GM23338 (cell line): ENCODE measurements around the gene ZNFX1. TPM values are rescaled to one million over a fixed set of nuclear protein-coding genes. Genes with fewer than 3 reads are reported as not detected.

Experiments
- ATAC-seq: fragments of 200-7000 bp; cut with Tn5 transposase; 3 replicates; pipeline ENCODE4 v1.9.1; 2020
- DNase-seq: peaks from one replicate; pipeline ENCODE4 v3.0.0-alpha.2; 2015; ENCODE audit warnings: low spot score
- H2AFZ ChIP-seq: fragments of 200-600 bp; sonication (generic); 2 replicates; pipeline ENCODE4 v1.8.0; 2016; ENCODE audit warnings: antibody characterized with exemption, mild to moderate bottlenecking, moderate library complexity
- H3F3A ChIP-seq: fragments of 200-600 bp; sonication (generic); replicated peaks from 2 replicates; pipeline ENCODE4 v1.8.0; 2017; ENCODE audit warnings: antibody characterized with exemption, mixed run types, low read depth
- H3K27ac ChIP-seq: fragments of 200-600 bp; sonication (generic); 2 replicates; pipeline ENCODE4 v1.6.1; 2016; ENCODE audit warnings: low read depth
- H3K27me3 ChIP-seq: fragments of 200-600 bp; sonication (generic); 2 replicates; pipeline ENCODE4 v1.8.0; 2016; ENCODE audit warnings: mild to moderate bottlenecking, mixed run types, moderate library complexity; ENCODE audit not compliant: insufficient read depth
- H3K36me3 ChIP-seq: fragments of 200-600 bp; sonication (generic); 2 replicates; pipeline ENCODE4 v1.8.0; 2016; ENCODE audit warnings: mild to moderate bottlenecking; ENCODE audit not compliant: insufficient read depth
- H3K4me1 ChIP-seq: fragments of 200-600 bp; sonication (generic); 2 replicates; pipeline ENCODE4 v1.8.0; 2016; ENCODE audit warnings: mild to moderate bottlenecking, moderate library complexity; ENCODE audit not compliant: insufficient read depth
- H3K4me2 ChIP-seq: fragments of 200-600 bp; sonication (generic); 2 replicates; pipeline ENCODE4 v1.7.1; 2017; ENCODE audit warnings: mixed run types
- H3K4me3 ChIP-seq: fragments of 200-600 bp; sonication (generic); 2 replicates; pipeline ENCODE4 v1.6.1; 2016; ENCODE audit warnings: mixed run types
- H3K79me2 ChIP-seq: fragments of 200-600 bp; sonication (generic); replicated peaks from 2 replicates; pipeline ENCODE4 v1.8.0; 2017; ENCODE audit warnings: mild to moderate bottlenecking; ENCODE audit not compliant: insufficient read depth
- H3K9me2 ChIP-seq: fragments of 200-600 bp; sonication (generic); 2 replicates; pipeline ENCODE4 v1.8.0; 2017; ENCODE audit not compliant: insufficient read depth
- H4K20me1 ChIP-seq: fragments of 200-600 bp; sonication (generic); replicated peaks from 2 replicates; pipeline ENCODE4 v1.8.0; 2017; ENCODE audit warnings: mild to moderate bottlenecking; ENCODE audit not compliant: insufficient read depth
- H3K27ac Mint-ChIP-seq: 2 replicates; pipeline ENCODE4 v1.8.0; 2020; ENCODE audit warnings: inconsistent platforms, mild to moderate bottlenecking, moderate library complexity, mixed read lengths
- H3K27me3 Mint-ChIP-seq: 3 replicates; pipeline ENCODE4 v1.8.0; 2022; ENCODE audit warnings: low read depth, mild to moderate bottlenecking, moderate library complexity, mixed read lengths, inconsistent platforms; ENCODE audit not compliant: insufficient read depth, poor library complexity
- H3K36me3 Mint-ChIP-seq: 3 replicates; pipeline ENCODE4 v1.8.0; 2021; ENCODE audit warnings: low read depth, mild to moderate bottlenecking, inconsistent platforms, moderate library complexity, mixed read lengths
- H3K4me1 Mint-ChIP-seq: 3 replicates; pipeline ENCODE4 v1.8.0; 2020; ENCODE audit warnings: mild to moderate bottlenecking, inconsistent platforms, mixed read lengths
- H3K4me3 Mint-ChIP-seq: 3 replicates; pipeline ENCODE4 v1.8.0; 2021; ENCODE audit warnings: moderate library complexity, mild to moderate bottlenecking, inconsistent platforms, mixed read lengths
- H3K9me3 Mint-ChIP-seq: 3 replicates; pipeline ENCODE4 v1.8.0; 2020; ENCODE audit warnings: moderate library complexity, mild to moderate bottlenecking, inconsistent platforms, mixed read lengths
- CREB1 ChIP-seq: fragments of 250-450 bp; sonication (Bioruptor Pico); IDR thresholded peaks from 2 replicates; pipeline ENCODE4 v1.5.0; 2020; ENCODE audit warnings: low read depth, mild to moderate bottlenecking, moderate library complexity
- JUNB ChIP-seq: IDR thresholded peaks from one replicate; pipeline ENCODE4 v1.6.1; 2016; ENCODE audit warnings: antibody characterized with exemption; ENCODE audit not compliant: unreplicated experiment
- STAT1 ChIP-seq: IDR thresholded peaks from one replicate; pipeline ENCODE4 v1.6.1; 2016; ENCODE audit warnings: antibody characterized with exemption; ENCODE audit not compliant: unreplicated experiment
- ZNF114 ChIP-seq: fragments of 250-450 bp; sonication (Bioruptor Pico); IDR thresholded peaks from 2 replicates; pipeline ENCODE4 v1.5.0; 2020; ENCODE audit warnings: mild to moderate bottlenecking, moderate library complexity
- ZNF331 ChIP-seq: fragments of 250-450 bp; sonication (Bioruptor Pico); IDR thresholded peaks from 2 replicates; pipeline ENCODE4 v1.5.0; 2020; ENCODE audit warnings: low read depth, mild to moderate bottlenecking, moderate library complexity
- polyA plus RNA-seq: library from polyadenylated mRNA; unstranded; fragments of >200 nt; fragmentation: Nextera tagmentation; extraction: Ambion mirVana; gene quantifications from 2 replicates; pipeline ENCODE4 v1.2.1, GENCODE V29; 2016
- total RNA-seq: library from RNA; depleted of rRNA; stranded (reverse); fragments of >200 nt; shearing (Covaris generic); gene quantifications from 2 replicates; pipeline ENCODE4 v1.2.3, GENCODE V29; 2014
- TF ChIP-seq, protein P1 (sequence below): IDR thresholded peaks from one replicate; pipeline ENCODE4 v1.6.1; 2018; ENCODE audit warnings: antibody characterized with exemption; ENCODE audit not compliant: unreplicated experiment
- TF ChIP-seq, protein P2 (sequence below): fragments of 250-450 bp; sonication (Bioruptor Pico); IDR thresholded peaks from 2 replicates; pipeline ENCODE4 v1.5.0; 2020; ENCODE audit warnings: mild to moderate bottlenecking, moderate library complexity

ZNFX1 gene
- total and polyA plus RNA-seq, 2 experiments from 2014 or later = 6.1 to 12.1 TPM

- H3K4me3 Mint-ChIP-seq = no peak overlapping the region
- Histone ChIP-seq H3K27ac (no peak overlapping the region), H3K36me3 (peaks cover 49% of the 10 kb centered on the region), H3F3A (peaks cover 23% of the 10 kb centered on the region), H3K4me3 (no peak overlapping the region), H2AFZ (no peak overlapping the region), H3K27me3 (no peaks in the 10 kb centered on the region), H3K4me2 (no peak overlapping the region), H3K4me1 (peaks cover 5% of the 10 kb centered on the region; the same call in 1 of the 2 replicates), H3K79me2 (peaks cover 64% of the 10 kb centered on the region), H3K9me2 (0 out of 2 replicates have a peak, but pooled peaks cover 4% of the 10 kb centered on the region), H4K20me1 (peaks cover 21% of the 10 kb centered on the region)
- H3K4me1 Mint-ChIP-seq = peaks cover 11% of the 10 kb centered on the region
- ATAC-seq = no peak
- DNase-seq = no peak
- peaks cover 70% of the 10 kb centered on the region for H3K36me3 Mint-ChIP-seq
- H3K27me3 Mint-ChIP-seq = peaks cover 24% of the 10 kb centered on the region
- H3K27ac Mint-ChIP-seq = no peak overlapping the region
- TF ChIP-seq ZNF114 (CRISPR knock-in tag) = no peak
- TF ChIP-seq, protein P1, sequence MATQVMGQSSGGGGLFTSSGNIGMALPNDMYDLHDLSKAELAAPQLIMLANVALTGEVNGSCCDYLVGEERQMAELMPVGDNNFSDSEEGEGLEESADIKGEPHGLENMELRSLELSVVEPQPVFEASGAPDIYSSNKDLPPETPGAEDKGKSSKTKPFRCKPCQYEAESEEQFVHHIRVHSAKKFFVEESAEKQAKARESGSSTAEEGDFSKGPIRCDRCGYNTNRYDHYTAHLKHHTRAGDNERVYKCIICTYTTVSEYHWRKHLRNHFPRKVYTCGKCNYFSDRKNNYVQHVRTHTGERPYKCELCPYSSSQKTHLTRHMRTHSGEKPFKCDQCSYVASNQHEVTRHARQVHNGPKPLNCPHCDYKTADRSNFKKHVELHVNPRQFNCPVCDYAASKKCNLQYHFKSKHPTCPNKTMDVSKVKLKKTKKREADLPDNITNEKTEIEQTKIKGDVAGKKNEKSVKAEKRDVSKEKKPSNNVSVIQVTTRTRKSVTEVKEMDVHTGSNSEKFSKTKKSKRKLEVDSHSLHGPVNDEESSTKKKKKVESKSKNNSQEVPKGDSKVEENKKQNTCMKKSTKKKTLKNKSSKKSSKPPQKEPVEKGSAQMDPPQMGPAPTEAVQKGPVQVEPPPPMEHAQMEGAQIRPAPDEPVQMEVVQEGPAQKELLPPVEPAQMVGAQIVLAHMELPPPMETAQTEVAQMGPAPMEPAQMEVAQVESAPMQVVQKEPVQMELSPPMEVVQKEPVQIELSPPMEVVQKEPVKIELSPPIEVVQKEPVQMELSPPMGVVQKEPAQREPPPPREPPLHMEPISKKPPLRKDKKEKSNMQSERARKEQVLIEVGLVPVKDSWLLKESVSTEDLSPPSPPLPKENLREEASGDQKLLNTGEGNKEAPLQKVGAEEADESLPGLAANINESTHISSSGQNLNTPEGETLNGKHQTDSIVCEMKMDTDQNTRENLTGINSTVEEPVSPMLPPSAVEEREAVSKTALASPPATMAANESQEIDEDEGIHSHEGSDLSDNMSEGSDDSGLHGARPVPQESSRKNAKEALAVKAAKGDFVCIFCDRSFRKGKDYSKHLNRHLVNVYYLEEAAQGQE = no peak
- TF ChIP-seq ZNF331 (CRISPR knock-in tag) = no peak
- peaks cover 24% of the 10 kb centered on the region for H3K9me3 Mint-ChIP-seq
These were observed 2.6 kb downstream of the ZNFX1 start for GRCh38 chr20:49275216-49275615.

- H2AFZ ChIP-seq = no peak overlapping the region
- no peaks in the 10 kb centered on the region for H3K27me3 ChIP-seq
- H3K27ac ChIP-seq = 0 out of 2 replicates have a peak overlapping the region, but pooled peaks have one; percentile 14
- H3K36me3 Mint-ChIP-seq = peaks cover 70% of the 10 kb centered on the region
- peaks cover 9% of the 10 kb centered on the region for H3F3A ChIP-seq
- no peak overlapping the region for H3K4me2 ChIP-seq
- H3K79me2 ChIP-seq = peaks cover 64% of the 10 kb centered on the region
- peaks cover 16% of the 10 kb centered on the region for H4K20me1 ChIP-seq
- H3K9me3 Mint-ChIP-seq = peaks cover 13% of the 10 kb centered on the region
- DNase-seq = no peak
- peaks cover 9% of the 10 kb centered on the region for H3K27me3 Mint-ChIP-seq
- H3K27ac Mint-ChIP-seq = no peak overlapping the region
- H3K4me3 ChIP-seq = no peak overlapping the region
- peaks cover 49% of the 10 kb centered on the region for H3K36me3 ChIP-seq
- H3K4me1 Mint-ChIP-seq = peaks cover 10% of the 10 kb centered on the region
- no peak for ATAC-seq
- 0 out of 2 replicates have a peak, but pooled peaks cover 4% of the 10 kb centered on the region for H3K9me2 ChIP-seq
- H3K4me1 ChIP-seq = peaks cover 5% of the 10 kb centered on the region; the same call in 1 of the 2 replicates
- H3K4me3 Mint-ChIP-seq = no peak overlapping the region
- no peak for TF ChIP-seq ZNF331 (CRISPR knock-in tag)
- TF ChIP-seq ZNF114 (CRISPR knock-in tag) = no peak
- TF ChIP-seq, protein P2, sequence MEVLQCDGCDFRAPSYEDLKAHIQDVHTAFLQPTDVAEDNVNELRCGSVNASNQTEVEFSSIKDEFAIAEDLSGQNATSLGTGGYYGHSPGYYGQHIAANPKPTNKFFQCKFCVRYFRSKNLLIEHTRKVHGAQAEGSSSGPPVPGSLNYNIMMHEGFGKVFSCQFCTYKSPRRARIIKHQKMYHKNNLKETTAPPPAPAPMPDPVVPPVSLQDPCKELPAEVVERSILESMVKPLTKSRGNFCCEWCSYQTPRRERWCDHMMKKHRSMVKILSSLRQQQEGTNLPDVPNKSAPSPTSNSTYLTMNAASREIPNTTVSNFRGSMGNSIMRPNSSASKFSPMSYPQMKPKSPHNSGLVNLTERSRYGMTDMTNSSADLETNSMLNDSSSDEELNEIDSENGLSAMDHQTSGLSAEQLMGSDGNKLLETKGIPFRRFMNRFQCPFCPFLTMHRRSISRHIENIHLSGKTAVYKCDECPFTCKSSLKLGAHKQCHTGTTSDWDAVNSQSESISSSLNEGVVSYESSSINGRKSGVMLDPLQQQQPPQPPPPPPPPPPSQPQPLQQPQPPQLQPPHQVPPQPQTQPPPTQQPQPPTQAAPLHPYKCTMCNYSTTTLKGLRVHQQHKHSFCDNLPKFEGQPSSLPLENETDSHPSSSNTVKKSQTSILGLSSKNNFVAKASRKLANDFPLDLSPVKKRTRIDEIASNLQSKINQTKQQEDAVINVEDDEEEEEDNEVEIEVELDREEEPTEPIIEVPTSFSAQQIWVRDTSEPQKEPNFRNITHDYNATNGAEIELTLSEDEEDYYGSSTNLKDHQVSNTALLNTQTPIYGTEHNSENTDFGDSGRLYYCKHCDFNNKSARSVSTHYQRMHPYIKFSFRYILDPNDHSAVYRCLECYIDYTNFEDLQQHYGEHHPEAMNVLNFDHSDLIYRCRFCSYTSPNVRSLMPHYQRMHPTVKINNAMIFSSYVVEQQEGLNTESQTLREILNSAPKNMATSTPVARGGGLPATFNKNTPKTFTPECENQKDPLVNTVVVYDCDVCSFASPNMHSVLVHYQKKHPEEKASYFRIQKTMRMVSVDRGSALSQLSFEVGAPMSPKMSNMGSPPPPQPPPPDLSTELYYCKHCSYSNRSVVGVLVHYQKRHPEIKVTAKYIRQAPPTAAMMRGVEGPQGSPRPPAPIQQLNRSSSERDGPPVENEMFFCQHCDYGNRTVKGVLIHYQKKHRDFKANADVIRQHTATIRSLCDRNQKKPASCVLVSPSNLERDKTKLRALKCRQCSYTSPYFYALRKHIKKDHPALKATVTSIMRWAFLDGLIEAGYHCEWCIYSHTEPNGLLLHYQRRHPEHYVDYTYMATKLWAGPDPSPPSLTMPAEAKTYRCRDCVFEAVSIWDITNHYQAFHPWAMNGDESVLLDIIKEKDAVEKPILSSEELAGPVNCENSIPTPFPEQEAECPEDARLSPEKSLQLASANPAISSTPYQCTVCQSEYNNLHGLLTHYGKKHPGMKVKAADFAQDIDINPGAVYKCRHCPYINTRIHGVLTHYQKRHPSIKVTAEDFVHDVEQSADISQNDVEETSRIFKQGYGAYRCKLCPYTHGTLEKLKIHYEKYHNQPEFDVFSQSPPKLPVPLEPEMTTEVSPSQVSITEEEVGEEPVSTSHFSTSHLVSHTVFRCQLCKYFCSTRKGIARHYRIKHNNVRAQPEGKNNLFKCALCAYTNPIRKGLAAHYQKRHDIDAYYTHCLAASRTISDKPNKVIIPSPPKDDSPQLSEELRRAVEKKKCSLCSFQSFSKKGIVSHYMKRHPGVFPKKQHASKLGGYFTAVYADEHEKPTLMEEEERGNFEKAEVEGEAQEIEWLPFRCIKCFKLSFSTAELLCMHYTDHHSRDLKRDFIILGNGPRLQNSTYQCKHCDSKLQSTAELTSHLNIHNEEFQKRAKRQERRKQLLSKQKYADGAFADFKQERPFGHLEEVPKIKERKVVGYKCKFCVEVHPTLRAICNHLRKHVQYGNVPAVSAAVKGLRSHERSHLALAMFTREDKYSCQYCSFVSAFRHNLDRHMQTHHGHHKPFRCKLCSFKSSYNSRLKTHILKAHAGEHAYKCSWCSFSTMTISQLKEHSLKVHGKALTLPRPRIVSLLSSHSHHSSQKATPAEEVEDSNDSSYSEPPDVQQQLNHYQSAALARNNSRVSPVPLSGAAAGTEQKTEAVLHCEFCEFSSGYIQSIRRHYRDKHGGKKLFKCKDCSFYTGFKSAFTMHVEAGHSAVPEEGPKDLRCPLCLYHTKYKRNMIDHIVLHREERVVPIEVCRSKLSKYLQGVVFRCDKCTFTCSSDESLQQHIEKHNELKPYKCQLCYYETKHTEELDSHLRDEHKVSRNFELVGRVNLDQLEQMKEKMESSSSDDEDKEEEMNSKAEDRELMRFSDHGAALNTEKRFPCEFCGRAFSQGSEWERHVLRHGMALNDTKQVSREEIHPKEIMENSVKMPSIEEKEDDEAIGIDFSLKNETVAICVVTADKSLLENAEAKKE (CRISPR knock-in tag) = no peak
- TF ChIP-seq CREB1 (CRISPR knock-in tag) = no peak
- TF ChIP-seq STAT1 = no peak
- TF ChIP-seq, protein P1 = no peak
- no peak for TF ChIP-seq JUNB
These were observed 4.1 kb downstream of the ZNFX1 start for GRCh38 chr20:49273696-49274277.
